IMR-90 (cell line): ENCODE measurements around the gene TOE1. TPM values are rescaled to one million over a fixed set of nuclear protein-coding genes. Genes with fewer than 3 reads are reported as not detected.

Source experiments
- ATAC-seq: fragments of 200-7000 bp; cut with Tn5 transposase; 2 replicates; pipeline ENCODE4 v1.9.1; 2020; ENCODE audit warnings: low read depth, mild to moderate bottlenecking, moderate library complexity
- BruUV-seq: library from RNA; stranded (reverse); fragments of 400-500 nt; replicated peaks from 2 replicates; lab custom pipeline; 2021; lab: Mats Ljungman, UMichigan
- CTCF ChIA-PET: fragments of 300-600 bp; formaldehyde crosslinking; extraction: SDS; loops from one replicate; lab custom pipeline; 2021; ENCODE audit warnings: antibody characterized with exemption; lab: Yijun Ruan, JAX
- POLR2A ChIA-PET: fragments of 300-600 bp; sonication (Branson Sonifier 250); formaldehyde crosslinking; loops from one replicate; lab custom pipeline; 2022; ENCODE audit warnings: antibody characterized with exemption; ENCODE audit not compliant: unreplicated experiment; lab: Charles Lee
- DNase-seq: peaks from one replicate; pipeline ENCODE4 v3.0.0; 2013
- H2AFZ ChIP-seq: replicated peaks from 2 replicates; pipeline ENCODE3; 2013; ENCODE audit warnings: low read length, mild to moderate bottlenecking; ENCODE audit not compliant: poor library complexity
- H2AK5ac ChIP-seq: 2 replicates; pipeline ENCODE4 v1.6.1; 2013; ENCODE audit warnings: low read depth, low read length, inconsistent platforms
- H2AK9ac ChIP-seq: replicated peaks from 2 replicates; pipeline ENCODE3; 2013; ENCODE audit warnings: mild to moderate bottlenecking, low read depth, low read length, moderate library complexity; ENCODE audit not compliant: poor library complexity
- H2BK120ac ChIP-seq: 2 replicates; pipeline ENCODE4 v1.6.1; 2013; ENCODE audit warnings: low read depth, low read length, inconsistent platforms
- H2BK15ac ChIP-seq: 3 replicates; pipeline ENCODE4 v1.6.1; 2013; ENCODE audit warnings: low read depth, low read length, inconsistent platforms
- H2BK20ac ChIP-seq: 2 replicates; pipeline ENCODE4 v1.6.1; 2013; ENCODE audit warnings: low read depth, mild to moderate bottlenecking, inconsistent platforms, low read length, moderate library complexity
- H2BK5ac ChIP-seq: 2 replicates; pipeline ENCODE4 v1.6.1; 2013; ENCODE audit warnings: mild to moderate bottlenecking, low read depth, low read length, inconsistent platforms; ENCODE audit not compliant: poor library complexity, severe bottlenecking
- H3K14ac ChIP-seq: replicated peaks from 2 replicates; pipeline ENCODE4 v1.6.1; 2013; ENCODE audit warnings: low read depth, low read length, inconsistent platforms
- H3K18ac ChIP-seq: 2 replicates; pipeline ENCODE4 v1.6.1; 2013; ENCODE audit warnings: low read depth, low read length, control low read depth
- H3K23ac ChIP-seq: 2 replicates; pipeline ENCODE4 v1.6.1; 2013; ENCODE audit warnings: low read depth, low read length, inconsistent platforms
- H3K27ac ChIP-seq: 2 replicates; pipeline ENCODE4 v1.5.1; 2013; ENCODE audit warnings: mild to moderate bottlenecking, control low read depth, low read length; ENCODE audit not compliant: insufficient read depth
- H3K27me3 ChIP-seq: 2 replicates; pipeline ENCODE4 v1.6.1; 2013; ENCODE audit warnings: low read length; ENCODE audit not compliant: control insufficient read depth, insufficient read depth
- H3K36me3 ChIP-seq: 2 replicates; pipeline ENCODE4 v1.6.1; 2013; ENCODE audit warnings: low read length, mixed read lengths; ENCODE audit not compliant: control insufficient read depth, insufficient read depth
- H3K4ac ChIP-seq: 2 replicates; pipeline ENCODE4 v1.6.1; 2013; ENCODE audit warnings: low read depth, low read length, inconsistent platforms
- H3K4me1 ChIP-seq: 2 replicates; pipeline ENCODE4 v1.6.1; 2013; ENCODE audit warnings: low read length, mixed read lengths; ENCODE audit not compliant: control insufficient read depth, insufficient read depth
- H3K4me2 ChIP-seq: 2 replicates; pipeline ENCODE4 v1.6.1; 2013; ENCODE audit warnings: low read depth, mild to moderate bottlenecking, control low read depth, low read length, moderate library complexity
- H3K4me3 ChIP-seq: 2 replicates; pipeline ENCODE4 v1.5.1; 2013; ENCODE audit warnings: low read depth, mild to moderate bottlenecking, control low read depth, low read length, moderate library complexity; ENCODE audit not compliant: insufficient read depth
- H3K56ac ChIP-seq: 2 replicates; pipeline ENCODE4 v1.6.1; 2013; ENCODE audit warnings: low read length, inconsistent platforms; ENCODE audit not compliant: insufficient read depth; ENCODE audit errors: extremely low read depth
- H3K79me1 ChIP-seq, 2 experiments: 2 replicates each; pipeline ENCODE4 v1.6.1; 2013; ENCODE audit warnings: low read length in 2 of 2, inconsistent platforms in 1 of 2, low read depth in 1 of 2
- H3K9ac ChIP-seq: 2 replicates; pipeline ENCODE4 v1.6.1; 2013; ENCODE audit warnings: low read depth, low read length, control low read depth
- H3K9me1 ChIP-seq: 2 replicates; pipeline ENCODE4 v1.6.1; 2013; ENCODE audit warnings: low read length, inconsistent platforms; ENCODE audit not compliant: insufficient read depth
- H3K9me3 ChIP-seq: 2 replicates; pipeline ENCODE4 v1.6.1; 2013; ENCODE audit warnings: low read length; ENCODE audit not compliant: control insufficient read depth, insufficient read depth
- H4K20me1 ChIP-seq: 2 replicates; pipeline ENCODE4 v1.6.1; 2013; ENCODE audit warnings: low read length, inconsistent platforms; ENCODE audit not compliant: insufficient read depth
- H4K5ac ChIP-seq: 2 replicates; pipeline ENCODE4 v1.6.1; 2013; ENCODE audit warnings: mild to moderate bottlenecking, low read depth, low read length, control low read depth
- H4K8ac ChIP-seq, 2 experiments: 2 replicates each; pipeline ENCODE4 v1.6.1; 2013; ENCODE audit warnings: low read depth in 2 of 2, low read length in 2 of 2, control low read depth in 1 of 2, inconsistent platforms in 1 of 2
- H4K91ac ChIP-seq: 2 replicates; pipeline ENCODE4 v1.6.1; 2013; ENCODE audit warnings: low read depth, low read length, inconsistent platforms; ENCODE audit not compliant: insufficient read depth
- CTCF ChIP-seq: conservative IDR thresholded peaks from 2 replicates; pipeline ENCODE4 v1.5.1; 2012; ENCODE audit warnings: mild to moderate bottlenecking, low read depth, low read length, improper control_type of control experiment
- FOS ChIP-seq: fragments of 150-350 bp; IDR thresholded peaks from 2 replicates; pipeline ENCODE4 v1.6.1; 2016; ENCODE audit warnings: low read depth, low read length
- MAZ ChIP-seq: IDR thresholded peaks from 2 replicates; pipeline ENCODE4 v1.6.1; 2012; ENCODE audit warnings: low read depth, mild to moderate bottlenecking, low read length, improper control_type of control experiment, moderate library complexity, borderline replicate concordance
- MXI1 ChIP-seq: IDR thresholded peaks from 2 replicates; pipeline ENCODE4 v1.6.1; 2012; ENCODE audit warnings: low read depth, mild to moderate bottlenecking, low read length, moderate library complexity, borderline replicate concordance
- NFE2L2 ChIP-seq: fragments of 150-350 bp; IDR thresholded peaks from 2 replicates; pipeline ENCODE4 v1.6.1; 2016; ENCODE audit warnings: low read depth, mild to moderate bottlenecking, low read length
- RAD21 ChIP-seq: IDR thresholded peaks from 2 replicates; pipeline ENCODE4 v1.6.1; 2012; ENCODE audit warnings: low read length, improper control_type of control experiment
- RCOR1 ChIP-seq: IDR thresholded peaks from 2 replicates; pipeline ENCODE4 v1.6.1; 2012; ENCODE audit warnings: mild to moderate bottlenecking, low read length, improper control_type of control experiment; ENCODE audit not compliant: insufficient replicate concordance
- RFX5 ChIP-seq: IDR thresholded peaks from 2 replicates; pipeline ENCODE4 v1.8.0; 2012; ENCODE audit warnings: low read depth, mild to moderate bottlenecking, low read length, moderate library complexity
- SMC3 ChIP-seq: fragments of 150-350 bp; IDR thresholded peaks from 2 replicates; pipeline ENCODE4 v1.6.1; 2016; ENCODE audit warnings: low read depth, mild to moderate bottlenecking, antibody characterized with exemption, low read length, moderate library complexity
- WGBS, 2 experiments: methylation state at CpG; one replicate each; pipeline versions ENCODE4 v1.1.5 to v1.1.7; 2013; ENCODE audit warnings: missing lambda C conversion rate in 2 of 2; ENCODE audit not compliant: insufficient read length in 1 of 2; ENCODE audit errors: extremely low coverage in 2 of 2; 5-methylcytosine and 5-hydroxymethylcytosine counted together
- dilution Hi-C: fragments of 300-500 bp; cut with HindIII; formaldehyde crosslinking; loops from one replicate; pipeline ENCODE4 v1.14.3; 2018; ENCODE audit warnings: low sequenced_read_pairs; ENCODE audit not compliant: unreplicated experiment
- in situ Hi-C: fragments of 300-500 bp; cut with MboI; formaldehyde crosslinking; loops from 3 replicates; pipeline ENCODE4 v1.14.3; 2019; ENCODE audit warnings: low sequenced_read_pairs, inconsistent platforms, mixed read lengths
- intact Hi-C: fragments of 100-400 bp; cut with micrococcal nuclease; formaldehyde crosslinking; loops from 2 replicates; pipeline ENCODE4 v1.10.0; 2022
- polyA plus RNA-seq, 3 experiments: library from polyadenylated mRNA; depleted of rRNA; stranded (reverse); fragments of >200 nt; gene quantifications; 2 replicates each; pipeline ENCODE4 v1.2.3, GENCODE V29; 2012; ENCODE audit warnings: low replicate concordance in 1 of 3
- total RNA-seq: library from RNA; depleted of rRNA; stranded (reverse); fragments of >200 nt; gene quantifications from 2 replicates; pipeline ENCODE4 v1.2.3, GENCODE V29; 2012
- TF ChIP-seq, protein P1 (sequence below): fragments of 150-350 bp; IDR thresholded peaks from 2 replicates; pipeline ENCODE4 v1.6.1; 2016; ENCODE audit warnings: low read depth, mild to moderate bottlenecking, low read length, moderate library complexity, borderline replicate concordance

The TOE1 gene
- total and polyA plus RNA-seq, 2 of the 4 experiments (the other 2 are of a cell fraction) = 15.5 to 18.6 TPM

- TF ChIP-seq RFX5 = no peak
- TF ChIP-seq, protein P1, sequence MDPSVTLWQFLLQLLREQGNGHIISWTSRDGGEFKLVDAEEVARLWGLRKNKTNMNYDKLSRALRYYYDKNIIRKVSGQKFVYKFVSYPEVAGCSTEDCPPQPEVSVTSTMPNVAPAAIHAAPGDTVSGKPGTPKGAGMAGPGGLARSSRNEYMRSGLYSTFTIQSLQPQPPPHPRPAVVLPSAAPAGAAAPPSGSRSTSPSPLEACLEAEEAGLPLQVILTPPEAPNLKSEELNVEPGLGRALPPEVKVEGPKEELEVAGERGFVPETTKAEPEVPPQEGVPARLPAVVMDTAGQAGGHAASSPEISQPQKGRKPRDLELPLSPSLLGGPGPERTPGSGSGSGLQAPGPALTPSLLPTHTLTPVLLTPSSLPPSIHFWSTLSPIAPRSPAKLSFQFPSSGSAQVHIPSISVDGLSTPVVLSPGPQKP = no peak
- TF ChIP-seq MAZ = no peak
- no peak for TF ChIP-seq RAD21
- no peak for TF ChIP-seq RCOR1
- no peak for TF ChIP-seq CTCF
- TF ChIP-seq FOS = no peak
- no peak for TF ChIP-seq NFE2L2
- no peak for TF ChIP-seq SMC3
- no peak for TF ChIP-seq MXI1
- no peaks in the 10 kb centered on the region for H3K27me3 ChIP-seq
- ChIA-PET CTCF (interaction anchor here (0.6 to 1.1 kb wide), 2 partner anchors 25 to 305 kb away, joined by 3 to 8 read pairs; no protein-coding TSS in a partner anchor), POLR2A (no interaction called here)
- DNase-seq (no peak), ATAC-seq (no peak)
- H2BK120ac ChIP-seq = no peak overlapping the region
- H4K5ac ChIP-seq = no peak overlapping the region
- BruUV-seq = no TSS peak
- dilution Hi-C loops (no loop called here), intact Hi-C loops (no loop called here), in situ Hi-C loops (no loop called here)
- no peak overlapping the region for H3K4ac ChIP-seq
- H3K14ac ChIP-seq = no peak overlapping the region
- H2AK5ac ChIP-seq = no peak overlapping the region
- no peak overlapping the region for H3K4me3 ChIP-seq
- H4K91ac ChIP-seq = no peak overlapping the region
- no peak overlapping the region for H3K18ac ChIP-seq
- no peak overlapping the region for H2AK9ac ChIP-seq
- H4K8ac ChIP-seq = no peak overlapping the region
- H2AFZ ChIP-seq = no peak overlapping the region
- peaks cover 14% of the 10 kb centered on the region for H3K4me1 ChIP-seq
- 68% methylated on average over 2 of the region's 5 CpGs; no CpG with 5 or more reads in 1 of the 2 experiments for WGBS, 2 experiments
- H3K9me1 ChIP-seq = peaks cover 14% of the 10 kb centered on the region
- H4K20me1 ChIP-seq = no peaks in the 10 kb centered on the region
- no peak overlapping the region for H3K27ac ChIP-seq
- no peaks in the 10 kb centered on the region for H3K36me3 ChIP-seq
- no peak overlapping the region for H3K56ac ChIP-seq
- H2BK15ac ChIP-seq = no peak overlapping the region
- no peak overlapping the region for H3K4me2 ChIP-seq
- H2BK20ac ChIP-seq = no peak overlapping the region
- H3K9me3 ChIP-seq = no peaks in the 10 kb centered on the region
- no peak overlapping the region for H3K23ac ChIP-seq
- no peak overlapping the region for H3K9ac ChIP-seq
- H3K79me1 ChIP-seq = no peaks in the 10 kb centered on the region
- no peak overlapping the region for H2BK5ac ChIP-seq
Measured at GRCh38 chr1:45351508-45351907, 11.5 kb downstream of the TOE1 start.
